HL-60/S4 treated with retinoic acid at 250 ng/mL for 4 days and 3 days (cell line): ENCODE measurements around the gene KHSRP.
"Not testable (repeated sequence)": the region's sequence is repeated elsewhere in the genome, so short reads cannot be mapped to it uniquely, and the experiment has no call there.

Experiments used
- in situ Hi-C: fragments of 300-500 bp; cut with MboI; formaldehyde crosslinking; loops from 2 replicates; pipeline ENCODE4 v1.7.0; 2022; ENCODE audit warnings: low sequenced_read_pairs

Gene KHSRP

DNA sequence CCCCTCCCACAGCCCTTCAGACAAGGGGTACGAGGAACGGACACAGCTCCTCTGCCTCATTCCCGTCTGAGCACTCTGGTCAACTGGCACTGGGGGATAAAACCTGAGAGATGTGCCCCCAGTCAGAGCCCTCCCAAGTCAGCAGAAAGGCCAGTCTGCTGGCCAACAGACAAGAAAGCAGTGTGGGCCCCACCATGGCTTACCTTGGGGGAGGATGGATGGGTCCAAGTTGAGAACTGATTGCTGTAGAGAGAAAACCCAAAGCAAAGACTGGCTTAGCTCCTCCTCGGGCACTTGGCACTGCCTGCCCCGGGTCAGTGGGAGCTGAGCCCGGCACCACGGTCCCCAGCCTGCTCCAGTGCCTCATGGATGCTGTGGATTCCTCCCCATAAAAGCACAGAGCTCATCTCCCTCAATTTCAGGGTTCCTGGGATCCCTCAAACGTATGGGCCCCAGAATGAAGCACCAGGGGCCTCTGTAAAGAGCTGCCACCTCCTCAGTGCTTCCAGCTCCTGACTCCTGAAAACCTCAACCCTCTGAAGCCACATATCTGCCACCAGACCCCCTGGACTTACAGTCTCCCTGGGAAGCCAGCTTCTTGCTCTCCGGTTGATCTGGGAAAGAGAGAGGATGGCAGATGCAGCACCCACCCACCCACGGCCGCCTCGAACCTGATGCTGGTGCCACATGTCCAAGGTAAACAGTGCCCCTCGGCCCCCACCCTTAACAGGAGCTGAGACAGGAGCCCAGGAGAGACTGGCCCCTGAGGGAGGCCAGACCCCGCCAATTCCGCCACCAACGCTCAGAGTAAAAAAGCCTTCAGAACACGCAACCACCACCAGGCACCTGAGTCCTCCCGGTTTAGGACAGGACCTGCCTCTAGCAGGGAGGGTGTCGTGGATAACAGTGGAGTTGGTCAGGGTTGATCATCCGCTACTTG lies 3.3 kb downstream of the KHSRP start:
- in situ Hi-C loops: no loop called here

DNA sequence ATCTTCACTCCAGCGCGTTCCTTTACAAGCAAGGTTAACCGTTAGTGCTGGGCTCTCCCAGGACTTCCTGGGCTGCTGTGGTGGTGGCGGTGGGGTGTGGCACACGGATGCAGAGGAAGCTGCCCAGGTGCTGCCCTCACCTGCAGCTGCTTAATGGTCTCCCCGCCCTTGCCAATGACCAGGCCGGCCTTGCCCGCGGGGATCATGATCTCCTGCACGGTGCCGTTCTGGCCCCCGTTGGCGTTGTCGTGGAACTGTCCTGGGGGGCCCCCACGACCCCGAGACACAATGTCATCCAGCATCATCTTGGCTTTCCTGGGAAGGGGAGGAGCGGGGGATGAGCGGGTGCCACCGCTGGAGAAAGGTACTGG lies 6.1 kb downstream of the KHSRP start:
- in situ Hi-C loops: no loop called here

DNA sequence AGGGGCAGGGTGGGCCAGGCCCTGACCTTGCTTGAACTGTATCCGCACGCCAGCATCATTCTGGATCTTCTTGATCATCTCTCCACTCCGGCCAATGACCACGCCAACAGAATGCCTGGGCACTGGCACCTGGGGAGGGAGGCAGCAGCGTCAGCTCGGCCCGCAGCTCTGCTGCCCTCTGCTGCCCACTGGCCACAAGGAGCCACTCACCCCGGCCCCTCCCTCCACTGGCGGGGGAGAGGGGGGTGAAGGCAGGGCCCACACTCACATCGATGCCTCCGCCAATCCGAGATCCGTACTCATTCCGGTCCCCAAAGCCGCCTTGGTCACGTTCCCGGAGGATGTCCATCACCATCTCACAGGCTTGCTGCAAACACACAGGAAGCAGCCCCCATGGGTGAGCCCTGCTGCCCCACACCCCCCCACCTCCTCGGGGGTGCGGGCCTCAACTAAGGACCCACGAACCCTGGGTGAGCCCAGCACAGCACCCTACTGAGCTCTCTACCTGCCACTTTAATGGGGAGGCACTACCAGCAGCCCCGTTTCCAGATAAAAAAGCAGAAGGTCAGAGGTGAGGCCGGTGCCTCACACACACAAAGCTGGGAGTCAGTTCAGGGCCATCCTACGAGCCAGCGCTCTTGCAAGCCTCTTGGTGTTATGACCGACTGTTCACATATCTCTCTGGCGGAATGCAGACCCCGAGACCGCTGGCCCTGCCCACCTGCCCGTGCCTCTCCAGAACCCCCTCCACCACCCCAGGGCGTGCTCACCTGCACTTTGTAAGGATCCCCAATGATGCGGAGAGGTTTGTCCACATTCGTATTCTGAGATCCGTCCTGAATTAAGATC lies 6.7 kb downstream of the KHSRP start:
- in situ Hi-C loops: no loop called here

DNA sequence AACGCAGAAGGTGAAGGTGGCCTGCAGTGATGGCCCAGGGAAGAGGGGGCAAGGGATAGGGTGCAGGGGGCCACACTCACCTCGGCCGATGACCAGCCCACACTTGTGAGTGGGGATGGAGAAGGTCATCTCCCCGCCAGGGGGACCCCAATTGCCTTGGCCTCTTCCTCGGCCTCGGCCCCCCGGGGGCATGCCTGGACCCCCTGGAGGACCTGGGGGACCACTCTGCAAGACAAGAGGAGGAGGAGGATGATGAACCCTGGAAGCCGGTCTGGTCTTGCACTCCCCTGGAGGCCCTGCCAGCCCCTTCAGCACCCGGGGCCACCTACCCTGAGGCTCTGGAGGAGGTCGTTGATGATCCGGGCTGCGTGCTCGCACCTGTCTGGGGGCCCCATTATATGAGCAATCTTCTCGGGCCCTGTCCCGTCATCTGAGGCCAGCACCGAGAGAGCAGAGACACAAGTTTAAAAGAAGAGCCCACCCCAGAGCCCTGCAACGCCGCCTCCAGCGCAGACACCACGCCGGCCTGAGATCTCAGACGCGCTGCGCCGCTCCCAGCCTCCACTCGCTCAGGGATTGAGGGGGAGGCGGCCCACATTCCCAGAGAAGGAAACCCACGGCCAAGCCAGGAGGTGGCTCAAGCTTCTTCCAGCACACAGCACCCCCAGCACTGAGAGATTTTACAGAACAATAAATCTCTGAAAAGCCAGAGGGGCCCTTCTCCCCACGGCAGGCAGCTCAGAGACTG lies 7.8 kb downstream of the KHSRP start:
- in situ Hi-C loops: no loop called here

DNA sequence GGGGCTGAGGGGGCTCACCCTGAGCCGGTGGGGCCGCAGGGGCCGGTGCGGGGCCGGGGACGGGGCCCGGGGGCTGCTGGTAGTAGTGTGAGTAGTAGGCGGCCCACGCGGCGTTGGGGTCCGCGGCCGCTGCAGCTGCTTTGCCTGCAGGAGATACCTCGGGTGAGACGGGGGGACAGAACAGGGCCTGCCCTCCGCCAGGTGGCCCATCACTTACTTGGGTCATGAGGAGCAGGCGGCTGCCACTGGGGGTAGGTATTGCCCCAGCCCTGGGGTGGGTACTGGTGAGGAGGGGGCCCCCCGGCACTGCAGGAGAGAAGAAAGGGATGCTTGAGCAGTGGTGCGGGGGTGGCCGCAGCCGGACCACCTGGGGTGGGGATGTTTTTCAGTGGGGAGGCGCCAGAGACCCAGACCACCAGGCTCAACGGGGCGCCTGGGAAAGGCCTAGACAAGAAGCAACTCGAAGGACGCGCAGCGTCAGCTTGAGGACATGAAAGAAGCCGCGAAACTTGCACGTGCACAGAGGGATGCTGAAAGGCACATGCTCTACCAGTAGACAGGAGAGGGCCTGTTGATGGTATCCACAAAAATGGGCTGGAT lies 8.9 kb downstream of the KHSRP start:
- in situ Hi-C loops: no loop called here

DNA sequence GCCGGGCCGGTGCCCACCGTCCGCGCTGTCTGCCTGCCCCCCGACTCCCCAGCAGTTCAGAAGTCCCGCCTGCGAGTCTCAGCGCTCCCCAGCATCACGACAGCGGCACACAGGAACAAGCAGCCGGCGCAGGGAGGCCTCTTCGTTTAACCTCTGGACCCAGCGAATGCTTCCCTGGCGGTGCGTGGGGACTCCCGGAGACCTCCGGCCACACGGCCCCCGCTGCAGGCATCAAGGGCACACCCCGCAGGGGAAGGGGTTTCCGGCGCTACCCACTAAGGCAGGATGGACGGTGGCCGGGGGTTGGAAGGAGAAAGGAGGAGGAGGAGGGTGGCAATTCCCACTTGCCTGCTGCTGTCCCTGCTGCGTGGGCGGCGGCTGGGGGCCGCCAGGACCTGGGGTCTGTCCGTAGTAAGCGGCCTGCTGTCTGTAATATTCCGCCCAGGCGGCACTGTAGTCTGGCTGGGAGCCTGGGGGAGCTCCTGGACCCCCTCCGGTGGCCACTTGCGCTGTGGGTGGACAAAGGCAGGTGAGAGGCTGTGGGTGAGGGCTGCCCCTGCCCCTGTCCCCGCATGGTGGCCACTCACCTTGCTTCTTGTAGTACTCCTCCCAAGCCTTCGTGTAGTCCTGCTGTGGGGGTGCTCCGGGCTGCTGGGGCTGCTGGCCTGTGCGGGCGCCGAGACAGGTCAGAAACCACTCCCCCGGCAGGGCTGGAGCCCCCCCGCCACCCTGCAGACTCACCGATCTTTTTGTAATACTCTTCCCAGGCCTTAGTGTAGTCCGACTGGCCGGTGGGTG lies 9.6 kb downstream of the KHSRP start:
- in situ Hi-C loops: no loop called here

DNA sequence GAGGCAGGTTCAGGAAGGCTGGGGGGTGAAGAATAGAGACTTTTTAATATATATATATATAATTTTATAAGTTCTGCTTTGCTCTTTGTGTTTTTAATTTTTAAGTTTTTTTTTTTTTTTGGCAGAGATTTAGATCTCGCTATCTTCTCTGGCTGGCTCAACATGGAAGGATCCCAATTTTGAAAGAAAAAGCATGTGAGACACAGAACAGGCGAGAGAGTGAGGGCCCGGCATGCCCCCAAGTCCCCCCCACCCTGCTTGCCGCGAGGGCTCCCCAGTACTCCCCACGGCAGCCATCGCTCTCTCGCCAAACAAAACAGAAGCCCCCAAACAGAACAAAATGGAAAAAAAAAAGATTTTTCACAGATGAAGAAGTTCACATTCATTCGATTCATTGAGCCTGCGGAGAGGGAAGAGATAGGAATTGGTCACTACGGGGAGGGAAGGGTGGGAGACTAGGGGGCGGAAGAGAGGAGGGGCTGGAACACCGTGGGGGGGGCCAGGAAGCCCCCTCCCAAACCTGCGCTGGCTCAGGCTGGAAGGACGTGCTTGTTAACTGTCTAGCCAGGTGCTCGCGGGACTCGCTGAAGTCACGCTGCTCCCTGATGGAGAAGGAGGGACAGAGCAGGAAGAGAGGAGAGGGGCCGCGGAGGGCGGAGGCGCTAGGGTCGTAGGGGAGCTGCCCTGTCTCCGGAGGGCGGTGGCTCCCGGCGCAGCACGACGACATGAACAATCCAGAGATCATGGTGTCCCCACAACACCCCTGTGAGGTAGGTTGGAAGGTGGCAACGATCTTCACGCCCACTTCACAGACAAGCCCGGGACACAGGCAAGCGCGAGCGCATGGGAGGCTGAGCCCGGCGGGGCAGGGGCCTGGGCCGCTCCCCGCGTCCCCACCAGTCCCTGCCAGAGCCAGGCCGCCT lies 10.6 kb downstream of the KHSRP start:
- in situ Hi-C loops: no loop called here

DNA sequence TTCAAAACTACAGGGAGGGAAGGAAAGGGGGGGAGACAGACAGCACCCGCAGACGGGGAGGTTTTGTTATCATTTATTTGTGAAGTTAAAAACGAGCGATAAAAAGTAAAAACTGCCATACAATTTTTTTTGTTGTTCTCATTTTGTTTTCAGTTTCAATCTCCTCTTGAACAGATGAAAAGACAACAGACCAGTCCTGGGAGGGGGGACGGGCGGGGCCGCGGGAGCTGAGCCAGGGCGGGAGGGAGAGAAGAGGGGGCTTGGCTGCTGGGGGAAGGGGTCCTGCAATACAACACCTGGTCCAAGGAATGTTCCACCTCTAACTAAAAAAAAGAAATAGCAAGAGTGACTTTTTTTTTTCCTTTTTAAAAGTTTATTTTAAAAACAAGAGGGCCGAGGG lies 11.3 kb downstream of the KHSRP start:
- in situ Hi-C loops: no loop called here

DNA sequence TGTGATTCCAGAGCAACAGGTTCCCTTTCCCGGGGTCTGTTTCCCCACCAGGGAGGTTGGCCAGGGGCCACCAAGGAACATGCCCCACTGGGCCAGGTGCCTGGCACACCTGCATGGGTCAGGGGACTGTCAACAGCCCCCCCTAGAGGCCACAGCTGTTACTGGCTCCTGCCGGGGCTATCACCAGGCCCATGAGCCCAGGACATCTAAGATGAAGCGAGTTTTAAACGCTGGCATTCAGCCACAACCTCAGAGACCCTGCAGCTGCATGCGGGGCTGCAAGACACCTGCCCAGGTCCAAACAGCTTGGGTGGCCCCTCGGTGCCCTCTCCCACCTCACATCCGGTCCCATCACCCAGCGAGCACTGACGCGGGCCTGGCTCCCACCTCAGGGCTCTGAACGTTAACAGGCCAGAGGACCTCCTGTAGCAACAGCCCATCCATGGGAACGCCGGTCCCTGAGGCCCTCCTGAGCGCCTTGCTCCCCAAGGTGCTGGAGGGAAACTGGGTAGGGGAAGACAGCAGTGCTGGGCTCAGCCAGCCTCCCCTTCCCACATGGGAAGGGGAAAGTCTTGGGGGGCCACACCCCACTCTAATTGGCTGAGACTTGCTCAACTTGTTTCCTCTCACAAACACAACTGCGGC lies 12.0 kb downstream of the KHSRP start:
- in situ Hi-C loops: no loop called here

DNA sequence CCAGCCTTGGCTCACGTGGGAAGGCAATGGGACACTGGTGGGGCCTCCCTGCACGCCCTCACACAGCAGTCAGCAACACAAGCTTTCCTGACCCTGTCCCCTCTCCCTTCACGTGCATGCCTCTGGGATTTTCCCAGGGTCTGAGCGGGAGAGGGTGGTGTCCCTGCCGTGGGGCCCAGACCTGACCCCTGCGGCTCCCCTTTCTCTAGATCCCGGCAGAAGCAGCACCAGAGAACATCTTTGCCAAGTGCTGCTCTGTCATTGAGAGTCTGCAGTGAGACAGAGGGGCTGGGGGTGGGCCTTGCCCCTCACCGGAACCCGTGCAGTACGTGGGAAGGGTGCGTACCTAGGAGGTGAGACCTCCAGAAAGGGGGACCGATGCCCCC lies 12.6 kb downstream of the KHSRP start:
- in situ Hi-C loops: no loop called here

DNA sequence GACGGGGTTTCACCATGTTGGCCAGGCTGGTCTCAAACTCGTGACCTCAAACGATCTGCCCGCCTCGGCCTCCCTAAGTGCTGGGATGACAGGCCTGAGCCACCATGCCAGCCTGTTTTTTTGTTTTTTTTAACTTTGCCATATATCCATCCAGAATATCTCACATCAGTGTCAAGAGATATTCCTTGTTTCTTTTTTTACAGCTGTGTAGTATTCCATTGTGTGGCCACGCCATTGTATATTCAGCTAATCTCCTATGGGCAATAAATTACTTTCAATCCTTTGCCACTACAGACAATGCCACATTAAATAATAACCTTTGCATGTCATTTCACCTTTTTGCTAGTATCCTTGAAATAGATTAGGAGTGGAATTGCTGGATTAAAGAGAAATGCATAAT lies 15.3 kb downstream of the KHSRP start:
- in situ Hi-C loops: no loop called here

DNA sequence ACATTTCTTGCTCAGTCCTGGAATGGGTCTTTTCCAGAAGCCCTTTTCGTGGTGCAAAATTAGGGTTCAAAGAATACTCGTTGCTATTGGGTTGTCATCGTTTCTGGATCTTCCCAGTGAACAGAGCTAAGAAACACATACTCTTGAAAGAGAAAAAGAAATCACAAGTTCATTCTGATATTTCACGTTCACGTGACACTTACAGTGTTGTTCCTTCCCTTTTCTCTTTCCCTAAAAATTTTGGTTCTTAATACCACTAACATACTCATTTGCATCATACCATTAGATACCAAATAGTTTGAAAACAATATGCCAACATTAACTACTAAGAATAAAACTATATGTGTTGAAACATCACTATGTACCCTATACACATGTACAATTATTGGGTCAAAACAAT lies 18.2 kb downstream of the KHSRP start:
- in situ Hi-C loops: no loop called here

DNA sequence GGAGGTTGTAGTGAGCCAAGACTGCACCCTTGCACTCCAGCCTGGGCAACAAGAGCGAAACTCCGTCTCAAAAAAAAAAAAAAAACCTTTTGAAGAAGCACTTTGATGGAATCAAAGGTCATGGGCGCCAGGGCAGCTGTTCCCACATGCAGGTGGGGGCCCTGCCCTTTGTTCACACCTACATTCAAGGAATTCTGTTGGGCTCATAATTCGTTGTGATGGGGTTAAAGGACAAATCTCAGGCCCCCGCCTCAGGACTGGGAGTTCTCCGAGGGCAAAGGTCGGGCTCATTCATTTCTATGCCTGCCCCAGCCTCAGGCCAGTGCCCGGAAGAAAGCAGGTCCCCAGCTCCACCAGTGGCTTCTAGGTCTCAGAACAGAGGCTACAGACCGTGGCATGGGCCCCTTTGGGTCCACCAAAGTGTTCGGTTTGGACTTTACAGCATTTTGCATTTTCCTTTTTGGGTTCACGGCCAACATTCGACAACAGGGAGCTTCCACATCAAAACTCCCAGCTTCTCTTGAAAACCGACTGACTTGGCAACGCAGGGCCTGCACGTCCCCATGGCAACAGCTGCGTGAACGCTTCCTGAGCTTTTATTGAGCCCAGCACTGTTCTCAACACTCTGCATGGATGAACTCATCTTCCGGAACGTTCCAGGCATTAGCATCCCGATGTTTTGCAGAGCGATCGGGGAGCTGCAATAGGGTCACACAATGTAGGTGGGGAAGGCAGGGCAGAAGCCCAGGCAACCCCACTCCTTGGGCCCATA lies 21.6 kb downstream of the KHSRP start:
- in situ Hi-C loops: no loop called here

DNA sequence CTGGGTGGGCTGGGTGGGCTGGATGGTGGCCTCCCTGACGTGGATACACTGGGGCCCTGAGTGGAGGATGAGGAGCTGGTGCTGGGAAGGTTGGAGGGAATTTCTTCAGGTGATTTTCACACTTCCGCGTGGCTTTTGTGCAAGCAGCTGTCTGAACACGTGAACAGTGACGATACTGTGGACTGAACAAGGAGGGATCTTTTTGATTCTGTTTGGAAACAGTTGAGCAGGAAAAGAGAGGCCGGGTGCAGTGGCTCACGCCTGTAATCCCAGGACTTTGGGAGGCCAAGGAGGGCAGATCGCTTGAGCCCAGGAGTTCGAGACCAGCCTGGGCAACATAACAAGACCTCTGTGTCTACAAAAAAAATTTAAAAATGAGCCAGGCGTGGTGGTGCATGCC lies 22.6 kb downstream of the KHSRP start:
- in situ Hi-C loops: no loop called here

DNA sequence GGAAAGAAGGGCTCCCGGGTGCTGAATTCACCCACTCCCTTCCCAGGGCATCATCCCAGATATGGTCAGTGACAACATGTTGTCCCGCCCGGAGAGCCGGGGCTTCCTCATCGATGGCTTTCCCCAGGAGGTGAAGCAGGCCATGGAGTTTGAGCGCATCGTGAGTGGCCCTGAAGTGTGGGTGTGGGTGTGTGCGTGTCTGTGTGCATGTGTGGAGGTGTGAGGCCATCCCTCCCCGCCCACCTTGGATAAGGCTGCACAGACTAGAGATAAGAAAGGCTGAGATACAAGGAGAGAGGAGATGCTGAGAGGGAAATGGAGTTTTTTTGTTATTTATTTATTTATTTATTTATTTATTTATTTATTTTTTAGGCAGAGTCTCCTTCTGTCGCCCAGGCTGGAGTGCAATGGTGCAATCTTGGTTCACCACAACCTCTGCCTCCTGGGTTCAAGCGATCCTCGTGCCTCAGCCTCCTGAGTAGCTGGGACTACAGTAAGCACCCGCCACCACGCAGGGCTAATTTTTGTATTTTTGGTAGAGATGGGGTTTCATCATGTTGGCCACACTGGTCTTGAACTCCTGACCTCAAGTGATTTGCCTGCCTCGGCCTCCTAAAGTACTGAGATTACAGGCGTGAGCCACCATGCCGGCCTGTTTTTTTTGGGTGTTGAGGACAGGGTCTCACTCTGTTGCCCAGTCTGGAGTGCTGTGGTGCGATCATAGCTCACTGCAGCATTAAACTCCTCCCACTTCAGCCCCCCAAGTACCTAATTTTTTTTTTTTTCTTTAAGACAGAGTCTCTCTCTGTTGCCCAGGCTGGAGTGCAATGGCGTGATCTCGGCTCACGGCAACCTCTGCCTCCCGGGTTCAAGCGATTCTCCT lies 24.3 kb downstream of the KHSRP start:
- in situ Hi-C loops: not testable (repeated sequence)

DNA sequence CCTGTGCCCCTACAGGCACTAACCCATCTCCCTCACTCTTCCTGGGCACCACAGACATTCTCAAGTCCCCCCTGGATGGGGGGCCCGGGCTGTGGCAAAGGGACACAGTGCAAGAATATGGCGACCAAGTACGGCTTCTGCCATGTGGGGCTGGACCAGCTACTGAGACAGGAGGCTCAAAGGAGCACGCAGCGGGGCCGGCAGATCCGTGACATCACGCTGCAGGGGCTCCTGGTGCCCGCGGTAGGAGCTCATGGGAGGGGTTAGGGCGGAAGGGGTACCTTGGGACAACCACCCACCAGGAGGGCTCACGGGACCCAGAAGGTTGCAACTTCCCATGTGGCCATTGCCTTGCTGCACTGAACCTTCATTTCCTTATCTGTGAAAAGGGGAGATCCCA lies 28.3 kb downstream of the KHSRP start:
- in situ Hi-C loops: no loop called here

DNA sequence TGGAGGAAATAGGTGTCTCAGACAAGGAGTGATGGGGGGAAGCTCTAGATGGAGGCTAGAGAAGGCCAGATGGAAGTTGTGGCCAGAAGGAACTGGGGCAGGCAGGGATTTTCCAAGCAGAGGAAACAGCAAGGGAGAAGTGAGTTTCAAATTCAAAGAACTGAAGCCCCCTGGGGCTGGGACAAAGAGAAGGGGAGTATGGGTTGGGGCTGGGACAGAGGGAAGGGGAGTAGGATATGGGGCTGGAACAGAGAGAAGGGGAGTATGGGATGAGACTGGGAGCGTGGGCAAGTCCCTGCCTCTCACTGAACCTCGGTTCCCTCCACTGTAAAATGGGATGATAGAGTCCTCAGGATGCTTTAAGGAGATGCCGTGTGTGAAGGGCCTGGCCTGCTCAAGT lies 29.8 kb downstream of the KHSRP start:
- in situ Hi-C loops: no loop called here
